Erythroblast (primary cell): ENCODE measurements around the gene COL7A1.
A peak's percentile ranks its signal among the peaks of the same experiment; 100 is the strongest.

Source experiments
- DNase-seq, 2 experiments: peaks; one replicate each; lab custom pipeline; 2025; lab: John Stamatoyannopoulos, UW
- GATA1 ChIP-seq: IDR thresholded peaks from 2 replicates; pipeline ENCODE4 v1.6.1; 2011; ENCODE audit warnings: low read depth, mild to moderate bottlenecking, control low read depth, low read length, moderate library complexity
- POLR2A ChIP-seq: IDR thresholded peaks from 2 replicates; pipeline ENCODE4 v1.6.1; 2011; ENCODE audit warnings: mild to moderate bottlenecking, low read length

The COL7A1 gene

GRCh38 chr3:48628277-48629017 is 33.3 kb upstream of the COL7A1 start:
- DNase-seq = no peak
- TF ChIP-seq POLR2A (no peak), GATA1 (no peak)

- TF ChIP-seq POLR2A (no peak), GATA1 (no peak)
- DNase-seq = no peak
These were observed 30.5 kb upstream of the COL7A1 start for GRCh38 chr3:48625600-48625999.

- DNase-seq = no peak
- TF ChIP-seq GATA1 = no peak
- TF ChIP-seq POLR2A = no peak
These were observed 29.6 kb upstream of the COL7A1 start for GRCh38 chr3:48624767-48625166.

- no peak for DNase-seq
These were observed 28.9 kb upstream of the COL7A1 start for GRCh38 chr3:48623851-48624547.

GRCh38 chr3:48621461-48621869 is 26.3 kb upstream of the COL7A1 start, which contains the start of gene TMEM89:
TMEM89 (minus strand) TSS chr3:48621769; CDS start chr3:48621756, 13 bp downstream.
- TF ChIP-seq GATA1 = no peak
- TF ChIP-seq POLR2A = no peak
- DNase-seq = no peak

More at GRCh38 chr3:48623851-48624547, 28.9 kb upstream of the COL7A1 start:
- TF ChIP-seq GATA1 (no peak), POLR2A (no peak)

- no peak for DNase-seq
- TF ChIP-seq GATA1 (no peak), POLR2A (no peak)
These were observed 24.7 kb upstream of the COL7A1 start for GRCh38 chr3:48619541-48620524.

- TF ChIP-seq POLR2A (no peak), GATA1 (no peak)
These were observed 22.4 kb upstream of the COL7A1 start for GRCh38 chr3:48617559-48617958.

GRCh38 chr3:48614044-48614443 is 18.9 kb upstream of the COL7A1 start:
- TF ChIP-seq POLR2A = no peak
- TF ChIP-seq GATA1 = no peak
- DNase-seq = no peak

More at GRCh38 chr3:48617559-48617958, 22.4 kb upstream of the COL7A1 start:
- DNase-seq = peak in 1 of 2 experiments; percentile 15

GRCh38 chr3:48612309-48612708 is 17.2 kb upstream of the COL7A1 start:
- no peak for TF ChIP-seq GATA1
- DNase-seq = no peak

GRCh38 chr3:48609088-48610005 is 14.2 kb upstream of the COL7A1 start, which contains the start of gene UQCRC1:
UQCRC1 (minus strand) TSS chr3:48609646; CDS start chr3:48609620, 26 bp downstream.
- DNase-seq = peak; percentile 95 to 97
- TF ChIP-seq GATA1 (no peak), POLR2A (peak; percentile 87)

GRCh38 chr3:48607519-48607918 is 12.4 kb upstream of the COL7A1 start:
- DNase-seq = peak in 1 of 2 experiments; percentile 28
- no peak for TF ChIP-seq POLR2A
- no peak for TF ChIP-seq GATA1

- TF ChIP-seq GATA1 = no peak
- TF ChIP-seq POLR2A = no peak
- no peak for DNase-seq
These were observed 6.5 kb upstream of the COL7A1 start for GRCh38 chr3:48601622-48601994.
